Spleen (tissue), 11 donors: ENCODE measurements around the gene METAP2. TPM values are rescaled to one million over a fixed set of nuclear protein-coding genes. Genes with fewer than 3 reads are reported as not detected.

ENCODE experiments used
- DNase-seq: peaks from one replicate; pipeline ENCODE4 v3.0.0-alpha.2; 2020
- H3K27ac ChIP-seq, 8 donors: fragments of 200-600 bp; sonication (generic) in 7 of 8; 1 replicate in 4 of 8; 2 replicates in 4 of 8; pipeline versions ENCODE4 v1.5.0 to v1.8.0; 2016 to 2021; ENCODE audit warnings: inconsistent platforms in 4 of 8, mild to moderate bottlenecking in 4 of 8, moderate library complexity in 1 of 8
- H3K27me3 ChIP-seq, 7 donors: fragments of 200-600 bp; sonication (generic) in 6 of 7; replicated peaks in 1 of 7; 1 replicate in 4 of 7; 2 replicates in 3 of 7; pipeline versions ENCODE4 v1.5.0 to v1.8.0; 2016 to 2021; ENCODE audit warnings: inconsistent platforms in 3 of 7, mild to moderate bottlenecking in 1 of 7
- H3K36me3 ChIP-seq, 6 donors: fragments of 200-600 bp; sonication (generic) in 5 of 6; 1 replicate in 4 of 6; 2 replicates in 2 of 6; pipeline versions ENCODE4 v1.5.0 to v1.8.0; 2016 to 2021; ENCODE audit warnings: inconsistent platforms in 2 of 6
- H3K4me1 ChIP-seq, 6 donors: fragments of 200-600 bp; sonication (generic) in 5 of 6; 1 replicate in 3 of 6; 2 replicates in 3 of 6; pipeline versions ENCODE4 v1.5.0 to v1.8.0; 2016 to 2021; ENCODE audit warnings: inconsistent platforms in 3 of 6
- H3K4me3 ChIP-seq, 8 donors: fragments of 200-600 bp; sonication (generic) in 7 of 8; 1 replicate in 4 of 8; 2 replicates in 4 of 8; pipeline versions ENCODE4 v1.5.0 to v1.8.0; 2016 to 2021; ENCODE audit warnings: inconsistent platforms in 4 of 8, mild to moderate bottlenecking in 4 of 8, moderate library complexity in 2 of 8
- H3K9me3 ChIP-seq, 8 donors: fragments of 200-600 bp; sonication (generic) in 7 of 8; 1 replicate in 4 of 8; 2 replicates in 4 of 8; pipeline versions ENCODE4 v1.5.0 to v1.8.0; 2016 to 2021; ENCODE audit warnings: inconsistent platforms in 4 of 8
- POLR2A ChIP-seq, 3 donors: fragments of 450-650 bp; IDR thresholded peaks; one replicate each; pipeline ENCODE4 v1.5.1; 2017; ENCODE audit warnings: antibody characterized with exemption in 3 of 3, mild to moderate bottlenecking in 1 of 3
- POLR2AphosphoS5 ChIP-seq, 3 donors: sonication (generic); formaldehyde crosslinking; IDR thresholded peaks; one replicate each; pipeline ENCODE4 v1.5.1; 2017; ENCODE audit warnings: antibody characterized with exemption in 3 of 3
- WGBS, 5 donors: extraction: QIAGEN DNeasy Blood & Tissue Kit in 3 of 5; methylation state at CpG; one replicate each; pipeline versions ENCODE4 v1.1.5 to v1.1.7; 2013 to 2018; 5-methylcytosine and 5-hydroxymethylcytosine counted together
- intact Hi-C: fragments of 100-400 bp; cut with DNase I; formaldehyde crosslinking; loops from one replicate; pipeline ENCODE4 v1.15.0; 2023; ENCODE audit warnings: low total_unique reads
- polyA plus RNA-seq, 3 donors: library from polyadenylated mRNA; stranded (reverse); fragments of 200-250 nt; gene quantifications; one replicate each; pipeline ENCODE4 v1.2.1, GENCODE V29; 2013
- total RNA-seq, 7 donors: library from RNA; depleted of rRNA in 3 of 7; stranded (reverse); fragments of >200 nt in 3 of 7; fragmentation: NEBNext Ultra II Directional in 4 of 7; extraction: Animal tissue kit (Norgen Biotek cat#: 25700) in 4 of 7; gene quantifications; one replicate each; pipeline versions ENCODE4 v1.1.0 to v1.2.1, GENCODE V29; 2016 to 2021
- TF ChIP-seq, protein P1 (sequence below), 11 experiments: fragments of 200-600 bp in 7 of 11; fragments of 450-650 bp in 4 of 11; sonication (generic) in 4 of 11; IDR thresholded peaks in 8 of 11; conservative IDR thresholded peaks in 3 of 11; 1 replicate in 7 of 11; 2 replicates in 4 of 11; pipeline versions ENCODE4 v1.4.0 to v1.8.0; 2016 to 2021; ENCODE audit warnings: antibody characterized with exemption in 11 of 11, inconsistent platforms in 4 of 11, mild to moderate bottlenecking in 1 of 11
- donor health status: healthy with polysubstance abuse.
- donor health status: DM: no; HTN: no; CAD: no; lungs with moderate emphysema.
- donor health status: DM: no; HTN: no; CAD: no.
- donor health status: Bipolar disorder and iron deficiency.
- donor health status: healthy.
- donor health status: DM: no; HTN: no; CAD: no.
- donor health status: DM: yes; HTN: yes; CAD: no.

The METAP2 gene
- total and polyA plus RNA-seq, 10 donors: 29.8 to 69.2 (median 45.7) TPM

DNA sequence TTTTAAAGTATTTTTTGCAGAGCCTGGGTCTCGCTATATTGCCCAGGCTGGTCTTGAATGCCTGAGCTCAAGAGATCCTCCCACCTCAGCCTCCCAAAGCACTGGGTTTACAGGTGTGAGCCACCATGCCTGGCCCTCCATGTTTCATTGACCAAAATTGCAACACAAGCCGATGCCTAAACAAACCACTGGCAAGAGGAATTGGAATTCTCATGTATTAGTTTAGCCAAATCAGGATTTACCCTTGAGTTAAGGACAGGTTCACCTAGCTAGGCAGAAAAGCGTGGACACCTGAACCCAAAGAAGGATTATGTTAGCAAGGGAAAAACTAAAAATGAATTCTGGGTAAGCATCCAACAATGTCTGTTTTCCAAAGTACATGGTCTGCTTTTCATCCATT lies 14.6 kb upstream of the METAP2 start:
- TF ChIP-seq POLR2A (IDR thresholded peaks at IDR 0.05) (no peak), POLR2AphosphoS5 (IDR thresholded peaks at IDR 0.05) (no peak)
- TF ChIP-seq, protein P1, sequence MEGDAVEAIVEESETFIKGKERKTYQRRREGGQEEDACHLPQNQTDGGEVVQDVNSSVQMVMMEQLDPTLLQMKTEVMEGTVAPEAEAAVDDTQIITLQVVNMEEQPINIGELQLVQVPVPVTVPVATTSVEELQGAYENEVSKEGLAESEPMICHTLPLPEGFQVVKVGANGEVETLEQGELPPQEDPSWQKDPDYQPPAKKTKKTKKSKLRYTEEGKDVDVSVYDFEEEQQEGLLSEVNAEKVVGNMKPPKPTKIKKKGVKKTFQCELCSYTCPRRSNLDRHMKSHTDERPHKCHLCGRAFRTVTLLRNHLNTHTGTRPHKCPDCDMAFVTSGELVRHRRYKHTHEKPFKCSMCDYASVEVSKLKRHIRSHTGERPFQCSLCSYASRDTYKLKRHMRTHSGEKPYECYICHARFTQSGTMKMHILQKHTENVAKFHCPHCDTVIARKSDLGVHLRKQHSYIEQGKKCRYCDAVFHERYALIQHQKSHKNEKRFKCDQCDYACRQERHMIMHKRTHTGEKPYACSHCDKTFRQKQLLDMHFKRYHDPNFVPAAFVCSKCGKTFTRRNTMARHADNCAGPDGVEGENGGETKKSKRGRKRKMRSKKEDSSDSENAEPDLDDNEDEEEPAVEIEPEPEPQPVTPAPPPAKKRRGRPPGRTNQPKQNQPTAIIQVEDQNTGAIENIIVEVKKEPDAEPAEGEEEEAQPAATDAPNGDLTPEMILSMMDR (IDR thresholded peaks at IDR 0.05 in 8 of 11, conservative IDR thresholded peaks at IDR 0.05 in 3 of 11): no peak
- H3K27me3 ChIP-seq: no peaks in the 10 kb centered on the region
- no peaks in the 10 kb centered on the region for H3K4me1 ChIP-seq
- no peak overlapping the region for H3K4me3 ChIP-seq
- DNase-seq: no peak
- no peaks in the 10 kb centered on the region for H3K36me3 ChIP-seq
- no peak overlapping the region for H3K27ac ChIP-seq
- H3K9me3 ChIP-seq: peaks cover 0 to 37% (median 32%) of the 10 kb centered on the region in 8 donors
- 86 to 96% (median 93%) methylated on average over 3 of the region's 3 CpGs for whole genome bisulfite sequencing, 5 donors
- intact Hi-C loops: no loop called here

DNA sequence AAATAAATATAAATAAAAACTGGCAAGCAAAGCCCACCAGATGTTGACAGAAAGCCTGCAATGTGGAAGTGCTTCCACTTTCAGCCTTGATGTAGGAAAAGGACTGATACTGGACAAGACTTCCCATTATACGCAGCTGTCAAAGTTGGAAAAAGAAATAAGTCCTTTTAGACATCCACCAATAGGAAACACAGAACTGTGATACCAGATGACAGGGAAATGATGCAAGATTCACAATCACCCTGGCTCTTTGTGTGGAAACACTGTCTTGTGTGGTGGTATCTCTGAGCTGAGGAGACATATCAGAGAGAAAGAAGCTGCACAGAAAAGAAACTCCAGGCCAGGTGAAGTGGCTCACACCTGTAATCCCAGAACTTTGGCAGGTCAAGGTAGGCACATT lies 13.8 kb upstream of the METAP2 start:
- no peaks in the 10 kb centered on the region for H3K4me1 ChIP-seq
- no peaks in the 10 kb centered on the region for H3K36me3 ChIP-seq
- no peak overlapping the region for H3K4me3 ChIP-seq
- H3K9me3 ChIP-seq: peaks cover 0 to 37% (median 32%) of the 10 kb centered on the region in 8 donors
- no peak for DNase-seq
- H3K27me3 ChIP-seq: no peaks in the 10 kb centered on the region
- H3K27ac ChIP-seq: no peak overlapping the region
- 64 to 91% (median 73%) methylated on average over 1 of the region's 1 CpG for WGBS, 5 donors
- TF ChIP-seq POLR2AphosphoS5 (IDR thresholded peaks at IDR 0.05) (no peak), POLR2A (IDR thresholded peaks at IDR 0.05) (no peak)
- TF ChIP-seq, protein P1 (IDR thresholded peaks at IDR 0.05 in 8 of 11, conservative IDR thresholded peaks at IDR 0.05 in 3 of 11): no peak
- intact Hi-C loops: no loop called here

DNA sequence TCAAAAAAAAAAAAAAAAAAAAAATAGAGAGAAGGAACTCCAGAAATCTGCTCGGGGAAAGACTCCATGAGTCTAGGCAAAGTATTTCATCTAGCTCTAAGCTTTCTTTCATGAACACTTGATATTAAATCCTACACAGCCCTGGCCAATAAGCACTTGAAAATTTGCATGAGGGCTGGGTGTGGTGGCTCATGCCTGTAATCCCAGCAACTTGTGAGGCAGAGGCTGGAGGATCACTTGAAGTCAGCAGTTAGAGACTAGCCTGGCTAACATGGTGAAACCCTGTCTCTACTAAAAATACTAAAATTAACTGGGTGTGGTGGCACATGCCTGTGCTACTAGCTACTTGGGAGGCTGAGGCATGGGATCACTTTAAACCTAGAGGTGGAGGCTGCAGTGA lies 13.1 kb upstream of the METAP2 start:
- Histone ChIP-seq H3K27me3 (no peaks in the 10 kb centered on the region), H3K4me3 (no peak overlapping the region), H3K36me3 (no peaks in the 10 kb centered on the region), H3K4me1 (no peaks in the 10 kb centered on the region), H3K27ac (no peak overlapping the region), H3K9me3 (peaks cover 0 to 36% (median 32%) of the 10 kb centered on the region in 8 donors)
- TF ChIP-seq POLR2AphosphoS5 (IDR thresholded peaks at IDR 0.05): no peak
- TF ChIP-seq, protein P1 (IDR thresholded peaks at IDR 0.05 in 8 of 11, conservative IDR thresholded peaks at IDR 0.05 in 3 of 11): no peak
- no peak for TF ChIP-seq POLR2A (IDR thresholded peaks at IDR 0.05)
- 70 to 100% (median 91%) methylated on average over 1 of the region's 1 CpG for WGBS, 5 donors
- intact Hi-C loops: no loop called here
- no peak for DNase-seq

DNA sequence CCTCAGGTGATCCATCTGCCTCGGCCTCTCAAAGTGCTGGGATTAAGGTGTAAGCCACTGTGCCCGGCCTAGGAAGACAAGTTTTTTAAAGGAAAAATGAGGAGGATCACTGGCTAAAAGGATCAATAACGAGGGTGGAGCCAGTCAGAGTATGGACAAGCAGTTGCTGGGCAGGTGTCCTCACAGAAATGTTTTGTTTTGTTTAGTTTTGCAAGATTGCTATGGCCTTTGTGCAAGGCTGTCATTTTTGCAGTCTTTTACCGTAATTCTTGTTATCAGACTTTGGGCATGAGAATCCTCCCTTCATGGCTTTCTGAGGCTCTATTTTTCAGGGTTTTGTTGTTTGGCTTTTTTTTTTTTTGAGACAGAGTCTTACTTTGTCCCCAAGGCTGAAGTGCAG lies 11.9 kb upstream of the METAP2 start:
- Histone ChIP-seq H3K36me3 (no peaks in the 10 kb centered on the region), H3K4me1 (no peaks in the 10 kb centered on the region), H3K9me3 (peaks cover 0 to 24% (median 21%) of the 10 kb centered on the region in 8 donors), H3K4me3 (no peak overlapping the region), H3K27ac (no peak overlapping the region), H3K27me3 (no peaks in the 10 kb centered on the region)
- intact Hi-C loops: no loop called here
- no peak for TF ChIP-seq POLR2AphosphoS5 (IDR thresholded peaks at IDR 0.05)
- TF ChIP-seq, protein P1 (IDR thresholded peaks at IDR 0.05 in 8 of 11, conservative IDR thresholded peaks at IDR 0.05 in 3 of 11): no peak
- TF ChIP-seq POLR2A (IDR thresholded peaks at IDR 0.05): no peak
- no peak for DNase-seq
- WGBS, 5 donors: 82 to 93% (median 84%) methylated on average over 4 of the region's 4 CpGs
